Measurements from ENCODE around the gene KCNT1. TPM values are rescaled to one million over a fixed set of nuclear protein-coding genes. Genes with fewer than 3 reads are reported as not detected.

Gene KCNT1
- total and polyA plus RNA-seq, 10 of the 15 experiments (the other 5 are each of a cell fraction or from before 2014, with no cell fraction given), result not detected

- in situ Hi-C loops (cut with MboI), result no loop called here
- RAD21 ChIA-PET (ENCODE audit: unreplicated experiment), result no interaction called here
- POLR2A ChIA-PET, result no interaction called here
These were observed 9.9 kb downstream of the KCNT1 start for GRCh38 chr9:135711881-135712280.

More at GRCh38 chr9:135711881-135712280, 9.9 kb downstream of the KCNT1 start:
- 19% methylated on average over 10 of the region's 10 CpGs for WGBS (ENCODE audit: insufficient coverage, insufficient replicate concordance, low lambda C conversion rate, missing lambda C conversion rate)
- no peak overlapping the region for H3K4me2 ChIP-seq (ENCODE audit: control insufficient read depth, insufficient read depth)
- H3K4me1 ChIP-seq (ENCODE audit: control insufficient read depth, insufficient read depth, low read length), result no peaks in the 10 kb centered on the region
- H3K36me3 ChIP-seq (ENCODE audit: control insufficient read depth in 2 of 2, insufficient read depth in 2 of 2, low read length in 1 of 2), result no peaks in the 10 kb centered on the region
- no peaks in the 10 kb centered on the region for H3K79me2 ChIP-seq (ENCODE audit: control insufficient read depth, insufficient read depth, low read length)
- H3K4me3 ChIP-seq, result no peak overlapping the region
- H2AFZ ChIP-seq (ENCODE audit: control insufficient read depth, low read depth, low read length), result no peak overlapping the region
- TF ChIP-seq MEF2B (IDR thresholded peaks at IDR 0.05; ENCODE audit: partially characterized antibody, poor library complexity, severe bottlenecking) (no peak), RELB (IDR thresholded peaks at IDR 0.05; ENCODE audit: low read depth) (no peak), E4F1 (IDR thresholded peaks at IDR 0.05; ENCODE audit: borderline replicate concordance, partially characterized antibody) (no peak)
- H3K9ac ChIP-seq (ENCODE audit: control insufficient read depth, insufficient read depth, low read length), result no peak overlapping the region
- BruUV-seq (replicated peaks), result no TSS peak
- ChIA-PET CTCF (no interaction called here), SMC1A (ENCODE audit: uncharacterized antibody, unreplicated experiment) (no interaction called here)
- no peaks in the 10 kb centered on the region for H3K9me3 ChIP-seq (replicated peaks; ENCODE audit: control insufficient read depth, insufficient read depth, low read length)
- no peak overlapping the region for H3K27ac ChIP-seq (ENCODE audit: control insufficient read depth, insufficient read depth)
- FAIRE-seq, result no peak
- intact Hi-C loops (cut with micrococcal nuclease; ENCODE audit: unreplicated experiment), result no loop called here
- no peaks in the 10 kb centered on the region for H4K20me1 ChIP-seq (ENCODE audit: control insufficient read depth, insufficient read depth)
- no peak for DNase-seq (ENCODE audit: low read depth, low spot score)
- H3K27me3 ChIP-seq (replicated peaks in 1 of 2; ENCODE audit: control insufficient read depth in 2 of 2, insufficient read depth in 2 of 2, low read length in 1 of 2), result peaks cover 0 to 7% of the 10 kb centered on the region in 2 experiments; a peak in 2 of 4 replicates
- no peak for ATAC-seq

Measured in GM12878 (cell line).